Measurements from ENCODE around the gene SPTSSB. TPM values are rescaled to one million over a fixed set of nuclear protein-coding genes. Genes with fewer than 3 reads are reported as not detected.

The SPTSSB gene
- total RNA-seq, 4 donors from 2014 or later = 91.6 to 175 (median 109) TPM

DNA sequence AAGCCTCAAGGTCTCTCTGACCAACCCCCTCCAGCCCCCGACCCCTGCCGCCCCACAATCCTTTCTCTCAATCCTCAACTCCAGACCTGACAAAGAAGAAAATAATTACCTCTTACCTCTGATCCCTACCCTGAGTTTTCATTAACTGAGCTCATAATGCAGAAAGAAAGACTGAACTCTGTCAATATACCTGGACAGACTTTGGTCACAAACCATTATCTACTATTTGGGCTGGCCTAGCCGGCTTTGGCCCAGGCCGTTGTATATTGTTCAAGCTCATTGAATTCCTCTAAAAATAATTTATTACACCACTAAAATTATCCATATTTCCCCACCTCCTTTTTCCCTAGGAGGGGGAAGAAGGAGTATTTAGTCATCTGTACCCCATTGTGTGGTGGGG, 29.3 kb upstream of the SPTSSB start:
- TF ChIP-seq, protein P1, sequence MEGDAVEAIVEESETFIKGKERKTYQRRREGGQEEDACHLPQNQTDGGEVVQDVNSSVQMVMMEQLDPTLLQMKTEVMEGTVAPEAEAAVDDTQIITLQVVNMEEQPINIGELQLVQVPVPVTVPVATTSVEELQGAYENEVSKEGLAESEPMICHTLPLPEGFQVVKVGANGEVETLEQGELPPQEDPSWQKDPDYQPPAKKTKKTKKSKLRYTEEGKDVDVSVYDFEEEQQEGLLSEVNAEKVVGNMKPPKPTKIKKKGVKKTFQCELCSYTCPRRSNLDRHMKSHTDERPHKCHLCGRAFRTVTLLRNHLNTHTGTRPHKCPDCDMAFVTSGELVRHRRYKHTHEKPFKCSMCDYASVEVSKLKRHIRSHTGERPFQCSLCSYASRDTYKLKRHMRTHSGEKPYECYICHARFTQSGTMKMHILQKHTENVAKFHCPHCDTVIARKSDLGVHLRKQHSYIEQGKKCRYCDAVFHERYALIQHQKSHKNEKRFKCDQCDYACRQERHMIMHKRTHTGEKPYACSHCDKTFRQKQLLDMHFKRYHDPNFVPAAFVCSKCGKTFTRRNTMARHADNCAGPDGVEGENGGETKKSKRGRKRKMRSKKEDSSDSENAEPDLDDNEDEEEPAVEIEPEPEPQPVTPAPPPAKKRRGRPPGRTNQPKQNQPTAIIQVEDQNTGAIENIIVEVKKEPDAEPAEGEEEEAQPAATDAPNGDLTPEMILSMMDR (IDR thresholded peaks at IDR 0.05) = no peak
- TF ChIP-seq POLR2A (IDR thresholded peaks at IDR 0.05) = no peak
- no peak for DNase-seq (ENCODE audit: low spot score in 2 of 2)
- intact Hi-C loops (cut with DNase I; ENCODE audit: low total_unique reads) = no loop called here
- H3K4me3 ChIP-seq (ENCODE audit: low read depth, poor library complexity, severe bottlenecking) = no peak overlapping the region
- 80 to 81% methylated on average over 4 of the region's 4 CpGs for WGBS, 2 donors

DNA sequence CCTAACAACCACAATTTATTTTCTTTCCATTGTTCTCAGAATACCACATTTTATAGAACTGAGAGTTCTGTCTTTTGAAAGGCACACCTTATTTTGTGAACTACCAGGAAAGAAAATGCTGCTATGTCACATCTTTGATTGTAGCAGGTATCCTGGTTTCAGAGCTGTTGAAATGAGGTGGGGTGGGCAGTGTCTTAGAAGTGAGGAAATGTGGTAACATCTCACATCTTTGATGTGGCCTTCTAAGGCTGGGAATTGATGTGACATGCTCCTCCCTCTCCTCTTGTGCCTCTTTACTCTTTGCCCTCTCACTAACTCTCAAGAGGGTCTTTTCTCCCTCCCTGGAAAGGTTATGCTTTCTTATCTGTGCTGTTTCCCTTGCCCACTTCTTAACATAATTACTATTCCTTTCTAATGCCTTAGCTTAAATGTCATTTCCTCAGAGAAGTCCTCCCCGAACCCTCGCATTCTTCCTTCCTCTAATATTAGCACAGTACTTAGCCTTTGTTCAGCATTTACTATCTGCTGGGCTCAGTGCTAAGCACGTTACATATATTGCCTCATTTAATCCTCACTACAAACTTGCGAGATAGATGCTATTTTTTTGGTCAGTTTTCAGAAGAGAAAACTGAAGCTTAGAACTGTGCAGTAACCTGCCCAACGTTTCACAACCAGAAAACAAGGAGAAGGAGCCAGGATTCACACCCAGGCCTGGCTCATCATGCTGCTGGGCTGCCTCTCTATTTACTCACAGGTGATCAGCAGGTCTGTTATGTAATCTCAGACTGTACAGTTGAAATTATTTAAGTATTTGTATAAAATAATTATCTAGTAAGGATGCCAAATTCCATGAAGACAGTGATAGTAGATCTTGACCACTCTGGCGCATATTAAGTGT, 24.0 kb upstream of the SPTSSB start:
- H3K4me3 ChIP-seq (ENCODE audit: low read depth, poor library complexity, severe bottlenecking) = no peak overlapping the region
- 57% methylated on average over 6 of the region's 6 CpGs for WGBS, 2 donors
- DNase-seq (ENCODE audit: low spot score in 2 of 2) = no peak
- intact Hi-C loops (cut with DNase I; ENCODE audit: low total_unique reads) = no loop called here
- TF ChIP-seq POLR2A (IDR thresholded peaks at IDR 0.05) = no peak
- TF ChIP-seq, protein P1 (IDR thresholded peaks at IDR 0.05) = no peak

DNA sequence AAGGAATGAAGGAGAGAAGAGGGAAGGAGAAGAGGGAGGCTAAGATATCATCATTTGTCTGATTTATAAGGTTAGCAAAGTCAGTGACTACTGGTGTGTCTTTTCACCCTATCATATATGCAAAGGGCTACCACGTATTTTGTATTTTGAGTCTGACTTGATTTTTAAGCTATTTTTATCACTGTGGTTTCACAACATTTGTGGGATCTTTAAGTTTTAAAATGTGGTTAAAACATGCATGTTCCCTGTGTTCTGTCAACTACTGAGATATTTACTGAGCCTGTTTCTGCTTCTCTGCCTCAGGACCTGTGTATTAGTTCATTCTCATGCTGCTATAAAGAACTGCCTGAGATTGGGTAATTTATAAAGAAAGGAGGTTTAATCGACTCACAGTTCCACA, 22.5 kb upstream of the SPTSSB start:
- intact Hi-C loops (cut with DNase I; ENCODE audit: low total_unique reads) = no loop called here
- no peak for DNase-seq (ENCODE audit: low spot score in 2 of 2)
- H3K4me3 ChIP-seq (ENCODE audit: low read depth, poor library complexity, severe bottlenecking) = no peak overlapping the region
- WGBS, 2 donors = 61 to 68% methylated on average over 2 of the region's 2 CpGs
- TF ChIP-seq, protein P1 (IDR thresholded peaks at IDR 0.05) = no peak
- no peak for TF ChIP-seq POLR2A (IDR thresholded peaks at IDR 0.05)

DNA sequence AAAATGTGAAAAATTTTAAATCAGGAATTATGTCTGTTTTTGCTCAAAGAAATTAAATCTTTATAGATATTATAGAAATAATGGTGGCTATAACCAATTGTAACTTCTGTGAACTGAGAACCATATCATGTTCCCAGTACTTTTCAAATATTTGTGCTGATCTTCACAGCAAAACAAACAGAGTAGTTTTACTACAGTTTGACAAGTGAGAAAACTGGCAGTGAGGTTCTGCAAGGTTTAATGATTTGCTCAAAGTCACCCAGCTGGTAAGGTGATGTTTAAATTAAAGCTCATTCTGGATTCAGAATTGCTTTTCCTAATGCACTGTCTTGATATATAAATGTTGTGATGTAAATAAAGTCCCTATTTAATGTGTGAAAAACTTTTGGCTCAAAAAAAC, 22.0 kb upstream of the SPTSSB start:
- intact Hi-C loops (cut with DNase I; ENCODE audit: low total_unique reads) = no loop called here
- no peak overlapping the region for H3K4me3 ChIP-seq (ENCODE audit: low read depth, poor library complexity, severe bottlenecking)
- no peak for DNase-seq (ENCODE audit: low spot score in 2 of 2)
- TF ChIP-seq, protein P1 (IDR thresholded peaks at IDR 0.05) = no peak
- no peak for TF ChIP-seq POLR2A (IDR thresholded peaks at IDR 0.05)

DNA sequence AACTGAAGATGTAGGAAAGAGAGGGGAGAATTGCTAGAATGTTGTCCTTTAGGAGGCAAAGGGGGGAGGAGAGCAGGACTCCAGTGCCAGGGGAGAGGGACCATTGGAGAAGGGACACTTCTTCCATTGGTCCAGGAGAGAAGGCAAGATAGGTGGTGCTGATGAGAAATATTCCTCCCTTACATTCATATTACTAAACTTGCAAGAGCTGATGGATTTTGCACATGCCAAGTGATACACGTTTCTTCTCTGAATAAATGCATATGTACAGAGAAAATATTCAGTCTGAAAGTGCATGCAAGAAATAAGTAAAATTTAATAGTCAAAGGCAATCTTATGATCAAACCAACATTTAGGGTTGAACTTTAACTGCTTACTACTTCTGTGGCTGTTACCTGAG, 21.5 kb upstream of the SPTSSB start:
- 95 to 97% methylated on average over 1 of the region's 1 CpG for WGBS, 2 donors
- no peak overlapping the region for H3K4me3 ChIP-seq (ENCODE audit: low read depth, poor library complexity, severe bottlenecking)
- intact Hi-C loops (cut with DNase I; ENCODE audit: low total_unique reads) = no loop called here
- TF ChIP-seq POLR2A (IDR thresholded peaks at IDR 0.05) = no peak
- TF ChIP-seq, protein P1 (IDR thresholded peaks at IDR 0.05) = no peak
- DNase-seq (ENCODE audit: low spot score in 2 of 2) = no peak

Data from lower leg skin (tissue), 4 donors.